Neuronal stem cell (in vitro differentiated cells): Measurements from ENCODE around the gene GTF2A2.
"Not testable (repeated sequence)": the region's sequence is repeated elsewhere in the genome, so short reads cannot be mapped to it uniquely, and the experiment has no call there.

ENCODE experiments used
- DNase-seq: peaks from one replicate; pipeline ENCODE4 v3.0.0-alpha.2; 2013; ENCODE audit warnings: low spot score
- H2AFZ ChIP-seq: one replicate; pipeline ENCODE4 v1.6.1; 2013; ENCODE audit warnings: mild to moderate bottlenecking, low read length, inconsistent platforms
- H2AK5ac ChIP-seq: 2 replicates; pipeline ENCODE4 v1.6.1; 2013; ENCODE audit warnings: low read depth, mild to moderate bottlenecking, inconsistent platforms, low read length, moderate library complexity, mixed read lengths
- H2BK120ac ChIP-seq: 2 replicates; pipeline ENCODE4 v1.6.1; 2013; ENCODE audit warnings: low read depth, mild to moderate bottlenecking, inconsistent platforms, low read length, moderate library complexity, mixed read lengths
- H2BK12ac ChIP-seq: one replicate; pipeline ENCODE4 v1.6.1; 2013; ENCODE audit warnings: low read length, inconsistent platforms
- H2BK15ac ChIP-seq: 2 replicates; pipeline ENCODE4 v1.6.1; 2013; ENCODE audit warnings: mild to moderate bottlenecking, low read length, inconsistent platforms, mixed read lengths
- H2BK5ac ChIP-seq: one replicate; pipeline ENCODE4 v1.6.1; 2013; ENCODE audit warnings: inconsistent platforms, mild to moderate bottlenecking, low read length, moderate library complexity
- H3K14ac ChIP-seq: one replicate; pipeline ENCODE4 v1.6.1; 2013; ENCODE audit warnings: low read length, inconsistent platforms
- H3K18ac ChIP-seq: 2 replicates; pipeline ENCODE4 v1.6.1; 2013; ENCODE audit warnings: low read length, inconsistent platforms
- H3K23ac ChIP-seq: 2 replicates; pipeline ENCODE4 v1.6.1; 2013; ENCODE audit warnings: low read depth, mild to moderate bottlenecking, mixed read lengths, low read length, inconsistent platforms; ENCODE audit not compliant: poor library complexity
- H3K27ac ChIP-seq: replicated peaks from 3 replicates; pipeline ENCODE4 v1.5.1; 2013; ENCODE audit warnings: low read length, inconsistent platforms
- H3K27me3 ChIP-seq, 3 experiments: 2 replicates each; pipeline ENCODE4 v1.6.1; 2013; ENCODE audit warnings: low read length in 3 of 3, mild to moderate bottlenecking in 2 of 3, inconsistent platforms in 1 of 3, low read depth in 1 of 3, mixed read lengths in 1 of 3, moderate library complexity in 1 of 3; ENCODE audit not compliant: control insufficient read depth in 3 of 3, insufficient read depth in 3 of 3
- H3K36me3 ChIP-seq, 2 donors: replicated peaks in 1 of 2; 2 replicates each; pipeline ENCODE4 v1.6.1; 2013; ENCODE audit warnings: low read length in 2 of 2; ENCODE audit not compliant: control insufficient read depth in 2 of 2, insufficient read depth in 2 of 2
- H3K4ac ChIP-seq: 2 replicates; pipeline ENCODE4 v1.6.1; 2013; ENCODE audit warnings: inconsistent platforms, mild to moderate bottlenecking, low read length, moderate library complexity
- H3K4me1 ChIP-seq, 2 donors: 1 replicate in 1 of 2; 2 replicates in 1 of 2; pipeline ENCODE4 v1.6.1; 2013; ENCODE audit warnings: low read length in 2 of 2, low read depth in 1 of 2; ENCODE audit not compliant: control insufficient read depth in 2 of 2, insufficient read depth in 1 of 2
- H3K4me2 ChIP-seq: one replicate; pipeline ENCODE4 v1.6.1; 2013; ENCODE audit warnings: mild to moderate bottlenecking, low read length, inconsistent platforms; ENCODE audit not compliant: insufficient read depth, poor library complexity, severe bottlenecking
- H3K4me3 ChIP-seq, 2 donors: 2 replicates each; pipeline ENCODE4 v1.5.1; 2013; ENCODE audit warnings: low read length in 2 of 2, mild to moderate bottlenecking in 2 of 2, inconsistent platforms in 1 of 2, moderate library complexity in 1 of 2
- H3K79me1 ChIP-seq: one replicate; pipeline ENCODE4 v1.6.1; 2013; ENCODE audit warnings: low read depth, mild to moderate bottlenecking, inconsistent platforms, low read length, moderate library complexity
- H3K9ac ChIP-seq: one replicate; pipeline ENCODE4 v1.6.1; 2013; ENCODE audit warnings: mild to moderate bottlenecking, low read depth, low read length, inconsistent platforms; ENCODE audit not compliant: poor library complexity
- H3K9me3 ChIP-seq, 2 donors: replicated peaks in 1 of 2; 2 replicates each; pipeline versions ENCODE3 to v1.6.1; 2013; ENCODE audit warnings: low read length in 2 of 2, mild to moderate bottlenecking in 2 of 2, inconsistent platforms in 1 of 2, low read depth in 1 of 2, mixed read lengths in 1 of 2, moderate library complexity in 1 of 2; ENCODE audit not compliant: control insufficient read depth in 2 of 2, insufficient read depth in 1 of 2
- H4K8ac ChIP-seq: one replicate; pipeline ENCODE4 v1.6.1; 2013; ENCODE audit warnings: low read depth, mild to moderate bottlenecking, inconsistent platforms, low read length, moderate library complexity
- H4K91ac ChIP-seq: one replicate; pipeline ENCODE4 v1.6.1; 2013; ENCODE audit warnings: low read length, low read depth, mild to moderate bottlenecking, inconsistent platforms; ENCODE audit not compliant: poor library complexity
- WGBS, 2 donors: extraction: QIAGEN DNeasy Blood & Tissue Kit; methylation state at CpG; one replicate each; pipeline ENCODE4 v1.1.7; 2013; ENCODE audit warnings: missing lambda C conversion rate in 2 of 2, mixed read lengths in 1 of 2; ENCODE audit not compliant: insufficient read length in 2 of 2, insufficient replicate concordance in 1 of 2; ENCODE audit errors: extremely low coverage in 2 of 2; 5-methylcytosine and 5-hydroxymethylcytosine counted together

The GTF2A2 gene

DNA sequence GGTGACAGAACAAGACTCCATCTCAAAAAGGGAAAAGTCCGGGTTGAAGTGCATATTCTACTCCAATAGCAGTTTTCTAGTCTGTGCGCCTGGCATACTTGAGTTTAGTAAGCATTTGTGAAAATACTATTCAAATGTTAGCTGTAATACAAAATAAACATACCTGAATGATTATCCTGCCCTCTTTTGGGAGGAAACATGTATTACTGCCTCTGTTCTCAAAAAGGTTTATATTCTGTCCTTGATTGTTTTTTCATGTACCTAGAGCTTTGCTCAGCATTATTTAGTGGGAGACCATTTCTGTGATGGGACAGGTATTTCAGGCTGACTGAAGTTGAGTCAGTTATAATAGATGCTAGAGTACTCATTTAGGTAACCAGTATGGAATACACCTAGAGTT is 19.8 kb downstream of the GTF2A2 start:
- H3K4me3 ChIP-seq = not testable (repeated sequence)

DNA sequence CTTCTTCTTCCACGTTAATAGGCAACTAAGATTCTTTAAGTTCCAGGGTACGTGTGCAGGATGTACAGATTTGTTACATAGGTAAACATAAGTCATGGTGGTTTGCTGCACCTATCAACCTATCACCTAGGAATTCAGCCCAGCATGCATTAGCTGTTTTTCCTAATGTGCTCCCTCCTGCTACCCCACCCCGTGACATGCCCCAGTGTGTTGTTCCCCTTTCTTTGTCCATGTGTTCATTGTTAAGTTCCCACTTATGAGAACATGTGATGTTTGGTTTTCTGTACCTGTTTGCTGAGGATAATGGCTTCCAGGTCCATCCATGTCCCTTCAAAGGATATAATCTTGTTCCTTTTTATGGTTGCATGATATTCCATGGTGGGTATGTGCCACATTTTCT is 21.1 kb downstream of the GTF2A2 start:
- Histone ChIP-seq H3K27ac (no peak overlapping the region), H3K18ac (no peak overlapping the region), H3K9me3 (no peaks in the 10 kb centered on the region), H3K4me3 (no peak overlapping the region), H3K4me1 (no peaks in the 10 kb centered on the region), H3K4me2 (no peak overlapping the region), H3K23ac (no peak overlapping the region), H4K8ac (no peak overlapping the region), H3K27me3 (no peaks in the 10 kb centered on the region), H2AK5ac (no peak overlapping the region), H3K14ac (no peak overlapping the region), H3K79me1 (no peaks in the 10 kb centered on the region), H2BK120ac (no peak overlapping the region), H3K36me3 (peaks cover 5 to 50% of the 10 kb centered on the region in 2 donors), H2BK5ac (no peak overlapping the region), H2BK12ac (no peak overlapping the region), H2AFZ (no peak overlapping the region), H3K9ac (no peak overlapping the region), H2BK15ac (no peak overlapping the region), H4K91ac (no peak overlapping the region), H3K4ac (no peak overlapping the region)
- no CpG with 5 or more reads among the region's 3 CpGs for WGBS, 2 donors
- DNase-seq = no peak

More for the DNA sequence above, 19.8 kb downstream of the GTF2A2 start:
- H3K23ac ChIP-seq, H3K27me3 ChIP-seq, H2AFZ ChIP-seq, H2BK120ac ChIP-seq, H2BK12ac ChIP-seq, H4K8ac ChIP-seq, H3K9me3 ChIP-seq, H3K14ac ChIP-seq, H3K9ac ChIP-seq, H3K4me1 ChIP-seq, DNase-seq, H3K18ac ChIP-seq, H2AK5ac ChIP-seq, H4K91ac ChIP-seq, H3K4ac ChIP-seq, H2BK5ac ChIP-seq, H3K79me1 ChIP-seq, H3K27ac ChIP-seq, H3K4me2 ChIP-seq, H2BK15ac ChIP-seq: not testable (repeated sequence)
- WGBS, 2 donors = no CpG with 5 or more reads among the region's 2 CpGs
- H3K36me3 ChIP-seq = peaks cover 5 to 63% of the 10 kb centered on the region in 2 donors

DNA sequence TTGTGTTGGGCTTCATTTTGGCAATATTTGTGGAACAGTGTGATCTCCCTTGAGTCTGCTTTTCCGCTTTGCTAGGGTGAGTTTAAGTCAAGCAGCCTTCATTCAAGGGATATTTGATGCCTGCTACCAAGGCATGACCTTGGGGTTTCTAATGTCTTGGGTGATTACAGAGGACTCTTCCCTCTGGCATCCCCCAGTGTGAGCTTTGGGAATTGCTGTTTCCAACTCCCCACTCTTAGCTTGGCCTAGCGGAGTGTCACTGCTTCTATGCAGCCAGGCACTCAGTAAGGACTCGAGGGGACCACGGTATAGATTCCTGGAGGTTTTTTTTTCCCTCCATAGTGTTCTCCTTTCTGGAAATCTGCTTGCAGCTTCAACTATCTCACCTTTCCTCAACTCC is 24.6 kb downstream of the GTF2A2 start:
- H3K4me1 ChIP-seq = no peaks in the 10 kb centered on the region
- no peak overlapping the region for H2AFZ ChIP-seq
- H3K4ac ChIP-seq = no peak overlapping the region
- no peak overlapping the region for H2BK5ac ChIP-seq
- WGBS, 2 donors = no CpG with 5 or more reads among the region's 4 CpGs
- H3K9ac ChIP-seq = no peak overlapping the region
- H4K8ac ChIP-seq = no peak overlapping the region
- no peaks in the 10 kb centered on the region for H3K27me3 ChIP-seq
- no peak overlapping the region for H2AK5ac ChIP-seq
- H3K18ac ChIP-seq = no peak overlapping the region
- no peak overlapping the region for H4K91ac ChIP-seq
- no peak overlapping the region for H2BK15ac ChIP-seq
- no peak overlapping the region for H3K27ac ChIP-seq
- H3K4me3 ChIP-seq = no peak overlapping the region
- no peaks in the 10 kb centered on the region for H3K9me3 ChIP-seq
- H3K14ac ChIP-seq = no peak overlapping the region
- no peak overlapping the region for H3K4me2 ChIP-seq
- H3K36me3 ChIP-seq = peaks cover 3 to 17% of the 10 kb centered on the region in 2 donors
- H3K23ac ChIP-seq = no peak overlapping the region
- H3K79me1 ChIP-seq = no peaks in the 10 kb centered on the region
- no peak overlapping the region for H2BK12ac ChIP-seq
- H2BK120ac ChIP-seq = no peak overlapping the region
- DNase-seq = peak; percentile 26

DNA sequence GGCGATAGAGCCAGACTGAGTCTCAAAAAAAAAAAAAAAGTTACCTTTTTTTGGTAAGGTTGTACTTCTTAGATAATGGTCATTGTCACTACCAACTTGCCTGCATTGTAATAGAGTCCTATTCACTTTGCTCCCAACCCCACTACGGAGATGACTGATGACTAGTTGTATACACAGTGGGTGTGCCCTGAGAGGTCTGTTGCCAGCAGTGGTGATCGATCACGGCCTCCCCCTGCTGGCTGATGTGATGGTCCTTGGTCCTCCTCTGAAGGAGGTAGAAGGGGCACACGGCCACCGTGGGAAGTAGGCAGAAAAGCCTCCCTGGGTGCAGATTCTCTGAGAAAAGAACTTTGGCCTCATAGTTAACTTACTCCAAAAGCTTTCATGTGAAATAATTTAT is 35.0 kb downstream of the GTF2A2 start:
- Histone ChIP-seq H3K14ac (no peak overlapping the region), H2AK5ac (no peak overlapping the region), H2AFZ (no peak overlapping the region), H3K4ac (no peak overlapping the region), H4K8ac (no peak overlapping the region), H2BK15ac (no peak overlapping the region), H2BK5ac (no peak overlapping the region), H4K91ac (no peak overlapping the region), H3K4me2 (no peak overlapping the region), H2BK12ac (no peak overlapping the region), H2BK120ac (no peak overlapping the region), H3K9me3 (no peaks in the 10 kb centered on the region), H3K9ac (no peak overlapping the region), H3K18ac (no peak overlapping the region), H3K27ac (no peak overlapping the region), H3K4me3 (no peak overlapping the region), H3K36me3 (no peaks in the 10 kb centered on the region), H3K27me3 (peaks cover 0 to 19% (median 2%) of the 10 kb centered on the region in 3 experiments), H3K23ac (no peak overlapping the region), H3K4me1 (peaks cover 0 to 7% of the 10 kb centered on the region in 2 donors), H3K79me1 (no peaks in the 10 kb centered on the region)
- WGBS, 2 donors = no CpG with 5 or more reads among the region's 6 CpGs
- no peak for DNase-seq
